ENCODE results near the gene CITED1. TPM values are rescaled to one million over a fixed set of nuclear protein-coding genes. Genes with fewer than 3 reads are reported as not detected.

Gene CITED1
- total RNA-seq, 4 donors from 2014 or later, result 0.60 to 5.0 (median 4.7) TPM; not detected in 1

GRCh38 chrX:72308209-72308565, 2.5 kb upstream of the CITED1 start:
- TF ChIP-seq CTCF (IDR thresholded peaks at IDR 0.05), result no peak
- no peak for ATAC-seq (ENCODE audit: low FRiP score)

GRCh38 chrX:72307646-72308051, 1.9 kb upstream of the CITED1 start:
- DNase-seq (ENCODE audit: low spot score) (no peak), ATAC-seq (ENCODE audit: low FRiP score) (no peak)
- TF ChIP-seq CTCF (IDR thresholded peaks at IDR 0.05), result no peak

More at GRCh38 chrX:72308209-72308565, 2.5 kb upstream of the CITED1 start:
- DNase-seq (ENCODE audit: low spot score), result no peak

GRCh38 chrX:72306851-72307645, 1.3 kb upstream of the CITED1 start:
- ATAC-seq (ENCODE audit: low FRiP score) (peak; percentile 31), DNase-seq (ENCODE audit: low spot score) (no peak)
- TF ChIP-seq CTCF (IDR thresholded peaks at IDR 0.05), result no peak

- DNase-seq (ENCODE audit: low spot score) (no peak), ATAC-seq (ENCODE audit: low FRiP score) (no peak)
- TF ChIP-seq CTCF (IDR thresholded peaks at IDR 0.05), result no peak
These were observed 529 bp upstream of the CITED1 start for GRCh38 chrX:72306085-72306801.

GRCh38 chrX:72304877-72305276, 837 bp downstream of the CITED1 start:
- ATAC-seq (ENCODE audit: low FRiP score), result no peak
- no peak for TF ChIP-seq CTCF (IDR thresholded peaks at IDR 0.05)
- no peak for DNase-seq (ENCODE audit: low spot score)

- TF ChIP-seq CTCF (IDR thresholded peaks at IDR 0.05), result no peak
- DNase-seq (ENCODE audit: low spot score) (no peak), ATAC-seq (ENCODE audit: low FRiP score) (no peak)
These were observed 3.9 kb downstream of the CITED1 start for GRCh38 chrX:72301781-72302180.

All from omental fat pad (tissue), 4 donors.